ENCODE measurements around the gene LOXL4.

DNA sequence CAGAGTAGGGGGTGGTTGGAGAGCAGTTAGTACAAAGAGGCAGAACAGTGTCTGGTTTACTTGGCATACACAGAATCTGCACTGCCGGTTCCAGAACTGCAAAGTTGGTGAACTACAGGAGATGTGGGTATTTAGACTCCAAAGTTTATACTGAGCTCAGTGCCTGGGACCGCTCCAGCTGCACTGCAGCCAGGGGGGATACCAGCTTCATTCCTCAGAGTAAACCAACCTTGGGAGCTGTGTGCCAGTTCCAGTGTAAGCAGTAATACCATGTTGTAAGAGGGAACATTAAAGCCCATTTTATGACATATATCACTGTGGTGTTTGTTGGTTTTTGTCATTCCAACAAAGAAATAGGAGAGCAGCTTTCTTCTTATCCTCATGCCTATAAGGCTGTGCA lies 23.4 kb downstream of the LOXL4 start:
- TF ChIP-seq CTCF (conservative IDR thresholded peaks at IDR 0.05; ENCODE audit: low read depth, low read length) (no peak), EZH2 (IDR thresholded peaks at IDR 0.05; ENCODE audit: borderline replicate concordance, low read depth, low read length, poor library complexity, severe bottlenecking) (no peak)

All from A673 (cell line).